ENCODE data around the gene EMCN. TPM values are rescaled to one million over a fixed set of nuclear protein-coding genes. Genes with fewer than 3 reads are reported as not detected.
"Not testable (repeated sequence)": the region's sequence is repeated elsewhere in the genome, so short reads cannot be mapped to it uniquely, and the experiment has no call there.

Gene EMCN
- total RNA-seq, 1 experiment from 2014 or later, result not detected

DNA sequence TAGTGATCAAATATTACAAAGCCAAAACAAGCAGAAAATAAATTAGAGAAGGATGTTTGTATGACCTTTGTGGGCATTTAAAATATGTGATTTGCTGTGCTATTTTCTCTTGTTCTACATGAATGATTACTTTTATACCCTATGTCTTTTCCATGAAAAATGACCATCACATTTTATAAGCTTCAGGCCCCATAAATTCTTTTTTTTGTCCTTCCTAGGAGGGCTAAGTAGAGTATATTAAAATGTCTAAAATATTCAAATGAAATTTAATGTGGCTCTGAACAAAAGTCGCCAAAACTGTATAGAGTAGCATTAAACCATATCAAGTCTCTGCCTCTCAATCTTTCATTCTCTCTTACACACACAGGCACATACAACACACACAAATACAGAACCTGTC is 15.9 kb upstream of the EMCN start:
- no peak for TF ChIP-seq EZH2 (IDR thresholded peaks at IDR 0.05; ENCODE audit: low read depth)
- TF ChIP-seq CTCF (conservative IDR thresholded peaks at IDR 0.05), result no peak
- ChIA-PET CTCF (no interaction called here), POLR2A (ENCODE audit: unreplicated experiment) (no interaction called here)
- BruUV-seq (replicated peaks), result no TSS peak
- no peaks in the 10 kb centered on the region; the same call in 1 of the 2 replicates for H3K9me3 ChIP-seq (ENCODE audit: insufficient read depth, low read depth)
- H3K36me3 ChIP-seq (ENCODE audit: low read depth), result no peaks in the 10 kb centered on the region
- H3K4me2 ChIP-seq, result no peak overlapping the region
- H3K9me2 ChIP-seq (ENCODE audit: insufficient read depth), result no peaks in the 10 kb centered on the region; the same call in 1 of the 2 replicates
- no peaks in the 10 kb centered on the region for H4K20me1 ChIP-seq (ENCODE audit: insufficient read depth)
- H2AFZ ChIP-seq, result no peak overlapping the region
- DNase-seq, result no peak
- intact Hi-C loops (cut with micrococcal nuclease; ENCODE audit: unreplicated experiment), result no loop called here
- no peaks in the 10 kb centered on the region for H3K27me3 ChIP-seq (ENCODE audit: insufficient read depth, low read depth)
- no peaks in the 10 kb centered on the region for H3K79me2 ChIP-seq (ENCODE audit: low read depth)
- no peak overlapping the region for H3K4me3 ChIP-seq
- no peaks in the 10 kb centered on the region for H3K4me1 ChIP-seq (replicated peaks; ENCODE audit: insufficient read depth)
- H3F3A ChIP-seq (ENCODE audit: insufficient read depth, low read depth), result no peaks in the 10 kb centered on the region
- H3K27ac ChIP-seq, result no peak overlapping the region

GRCh38 chr4:100530161-100530560 is 12.3 kb upstream of the EMCN start:
- CTCF ChIA-PET; intact Hi-C loops (cut with micrococcal nuclease; ENCODE audit: unreplicated experiment); H3K27ac ChIP-seq; H2AFZ ChIP-seq; H3K36me3 ChIP-seq (ENCODE audit: low read depth); H4K20me1 ChIP-seq (ENCODE audit: insufficient read depth); POLR2A ChIA-PET (ENCODE audit: unreplicated experiment); H3K9me2 ChIP-seq (ENCODE audit: insufficient read depth); H3K4me1 ChIP-seq (replicated peaks; ENCODE audit: insufficient read depth); DNase-seq; H3F3A ChIP-seq (ENCODE audit: insufficient read depth, low read depth); H3K9me3 ChIP-seq (ENCODE audit: insufficient read depth, low read depth); H3K27me3 ChIP-seq (ENCODE audit: insufficient read depth, low read depth); BruUV-seq (replicated peaks); H3K4me3 ChIP-seq; H3K4me2 ChIP-seq; H3K79me2 ChIP-seq (ENCODE audit: low read depth): not testable (repeated sequence)

DNA sequence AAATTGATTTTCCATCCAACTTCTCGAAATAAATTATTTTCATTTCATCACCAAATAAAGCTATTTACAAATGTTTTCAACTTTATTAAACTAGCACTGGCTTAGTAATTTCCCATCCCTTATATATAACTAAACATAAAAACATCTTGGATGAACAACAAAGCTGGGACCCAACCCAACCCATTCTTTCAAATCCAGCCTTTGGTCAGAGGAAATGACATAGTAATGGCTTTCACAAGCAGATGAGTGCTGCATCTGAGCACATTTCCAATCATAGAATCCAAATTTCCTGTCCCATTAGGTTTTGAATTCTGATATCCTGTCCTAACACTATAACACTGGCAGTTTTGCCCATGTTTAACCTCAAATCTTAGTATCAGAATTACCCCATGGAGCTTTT is 7.9 kb upstream of the EMCN start:
- Histone ChIP-seq H3K79me2 (ENCODE audit: low read depth) (no peaks in the 10 kb centered on the region), H3K27me3 (ENCODE audit: insufficient read depth, low read depth) (no peaks in the 10 kb centered on the region), H3K4me3 (no peak overlapping the region), H3K4me1 (replicated peaks; ENCODE audit: insufficient read depth) (no peaks in the 10 kb centered on the region), H3K9me2 (ENCODE audit: insufficient read depth) (no peaks in the 10 kb centered on the region), H3K4me2 (no peak overlapping the region), H3K9me3 (ENCODE audit: insufficient read depth, low read depth) (no peaks in the 10 kb centered on the region; the same call in 1 of the 2 replicates), H4K20me1 (ENCODE audit: insufficient read depth) (no peaks in the 10 kb centered on the region), H3K36me3 (ENCODE audit: low read depth) (no peaks in the 10 kb centered on the region), H3K27ac (no peak overlapping the region), H3F3A (ENCODE audit: insufficient read depth, low read depth) (no peaks in the 10 kb centered on the region), H2AFZ (no peak overlapping the region)
- ChIA-PET CTCF (no interaction called here), POLR2A (ENCODE audit: unreplicated experiment) (no interaction called here)
- no peak for DNase-seq
- BruUV-seq (replicated peaks), result no TSS peak
- intact Hi-C loops (cut with micrococcal nuclease; ENCODE audit: unreplicated experiment), result no loop called here
- TF ChIP-seq EZH2 (IDR thresholded peaks at IDR 0.05; ENCODE audit: low read depth), result no peak
- no peak for TF ChIP-seq CTCF (conservative IDR thresholded peaks at IDR 0.05)

DNA sequence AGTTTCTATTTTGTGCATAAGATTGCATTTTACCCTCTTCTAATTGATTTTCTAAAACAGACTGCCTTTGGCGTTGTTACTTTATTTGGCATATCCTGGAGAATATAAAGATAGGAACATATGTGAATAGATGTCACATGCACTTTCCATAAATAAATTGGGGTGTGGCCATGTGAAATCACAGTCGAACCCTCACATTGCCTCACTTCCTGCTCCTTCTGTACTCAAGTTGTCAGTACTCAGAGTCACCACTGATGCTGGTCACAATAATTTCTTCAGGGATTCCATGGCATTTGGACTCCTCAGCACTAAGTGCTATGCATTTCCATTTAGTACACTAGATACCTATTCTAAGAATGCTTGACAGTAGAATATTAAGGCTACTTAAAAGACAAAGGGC is 1.4 kb upstream of the EMCN start:
- CTCF ChIA-PET, result no interaction called here
- DNase-seq, result no peak
- BruUV-seq (replicated peaks), result no TSS peak
- Histone ChIP-seq H3K9me3 (ENCODE audit: insufficient read depth, low read depth) (no peaks in the 10 kb centered on the region), H2AFZ (no peak overlapping the region), H4K20me1 (ENCODE audit: insufficient read depth) (no peaks in the 10 kb centered on the region), H3K9me2 (ENCODE audit: insufficient read depth) (no peaks in the 10 kb centered on the region), H3K4me3 (no peak overlapping the region), H3K36me3 (ENCODE audit: low read depth) (no peaks in the 10 kb centered on the region), H3K4me1 (replicated peaks; ENCODE audit: insufficient read depth) (no peaks in the 10 kb centered on the region), H3K4me2 (no peak overlapping the region), H3K79me2 (ENCODE audit: low read depth) (no peaks in the 10 kb centered on the region), H3K27me3 (ENCODE audit: insufficient read depth, low read depth) (no peaks in the 10 kb centered on the region), H3F3A (ENCODE audit: insufficient read depth, low read depth) (no peaks in the 10 kb centered on the region), H3K27ac (no peak overlapping the region)
- POLR2A ChIA-PET (ENCODE audit: unreplicated experiment), result no interaction called here
- intact Hi-C loops (cut with micrococcal nuclease; ENCODE audit: unreplicated experiment), result no loop called here
- TF ChIP-seq EZH2 (IDR thresholded peaks at IDR 0.05; ENCODE audit: low read depth) (no peak), CTCF (conservative IDR thresholded peaks at IDR 0.05) (no peak)

Data from PC-9 (cell line).